ENCODE data around the gene AUNIP. TPM values are rescaled to one million over a fixed set of nuclear protein-coding genes. Genes with fewer than 3 reads are reported as not detected.
A peak's percentile ranks its signal among the peaks of the same experiment; 100 is the strongest.

The AUNIP gene
- polyA plus RNA-seq, 1 of the 3 experiments (the other 2 are of a cell fraction), result 1.9 TPM

DNA sequence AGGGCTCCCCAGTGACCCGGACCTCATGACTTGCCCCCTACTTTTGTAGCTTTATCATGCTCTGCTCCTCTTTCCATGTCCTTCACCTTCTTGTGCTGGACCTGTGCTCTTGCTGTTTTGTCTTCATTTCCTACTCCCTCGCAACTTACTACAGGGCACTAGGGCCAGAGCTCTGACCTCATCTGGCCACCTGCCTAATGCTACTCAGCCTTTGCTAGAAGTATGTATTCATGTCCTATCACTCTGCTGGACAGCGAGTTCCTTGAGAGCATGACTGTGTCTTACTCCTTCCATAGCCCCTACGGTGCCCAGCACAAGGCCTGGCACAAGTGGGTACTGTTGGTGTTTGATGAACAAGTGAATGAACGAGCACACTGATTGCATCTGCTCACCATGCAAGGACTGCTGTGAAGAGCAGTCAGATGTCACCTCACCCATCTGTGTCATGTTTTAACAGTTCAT lies 37.6 kb downstream of the AUNIP start:
- Histone ChIP-seq H3F3A (replicated peaks; ENCODE audit: insufficient read depth) (no peaks in the 10 kb centered on the region), H2AFZ (ENCODE audit: low read depth) (no peak overlapping the region), H3K4me2 (peak overlapping the region; percentile 100), H3K9me2 (no peaks in the 10 kb centered on the region), H3K27ac (ENCODE audit: low read depth in 2 of 2, low read length in 1 of 2) (no peak overlapping the region), H3K4me1 (ENCODE audit: control insufficient read depth in 1 of 2, insufficient read depth in 2 of 2, low read depth in 1 of 2, low read length in 1 of 2) (peaks cover 8 to 29% of the 10 kb centered on the region in 2 experiments; a peak in 1 of 4 replicates), H3K4me3 (ENCODE audit: low read depth in 2 of 2, low read length in 1 of 2) (peak overlapping the region; percentile 95 to 97; a peak in 3 of 4 replicates), H3K36me3 (replicated peaks in 1 of 2; ENCODE audit: control insufficient read depth in 1 of 2, insufficient read depth in 2 of 2, low read length in 1 of 2) (peaks cover 2 to 26% of the 10 kb centered on the region in 2 experiments), H3K9ac (no peak overlapping the region), H3K79me2 (ENCODE audit: insufficient read depth) (peaks cover 42% of the 10 kb centered on the region), H3K9me3 (no peaks in the 10 kb centered on the region), H4K20me1 (ENCODE audit: insufficient read depth) (peaks cover 7% of the 10 kb centered on the region; the same call in 1 of the 2 replicates), H3K27me3 (ENCODE audit: insufficient read depth) (no peaks in the 10 kb centered on the region)
- ChIA-PET CTCF (interaction anchor here (0.6 to 2.7 kb wide), 5 partner anchors 10 to 212 kb away, joined by 3 to 8 read pairs (median 7); no protein-coding TSS in a partner anchor), POLR2A (no interaction called here)
- no peak for TF ChIP-seq RXRA (IDR thresholded peaks at IDR 0.05; ENCODE audit: borderline replicate concordance, low read depth)
- TF ChIP-seq MEF2A (IDR thresholded peaks at IDR 0.05; ENCODE audit: borderline replicate concordance, low read depth), result no peak
- TF ChIP-seq TAF1 (IDR thresholded peaks at IDR 0.05; ENCODE audit: borderline replicate concordance, low read depth, low read length), result no peak
- TF ChIP-seq, protein P1, sequence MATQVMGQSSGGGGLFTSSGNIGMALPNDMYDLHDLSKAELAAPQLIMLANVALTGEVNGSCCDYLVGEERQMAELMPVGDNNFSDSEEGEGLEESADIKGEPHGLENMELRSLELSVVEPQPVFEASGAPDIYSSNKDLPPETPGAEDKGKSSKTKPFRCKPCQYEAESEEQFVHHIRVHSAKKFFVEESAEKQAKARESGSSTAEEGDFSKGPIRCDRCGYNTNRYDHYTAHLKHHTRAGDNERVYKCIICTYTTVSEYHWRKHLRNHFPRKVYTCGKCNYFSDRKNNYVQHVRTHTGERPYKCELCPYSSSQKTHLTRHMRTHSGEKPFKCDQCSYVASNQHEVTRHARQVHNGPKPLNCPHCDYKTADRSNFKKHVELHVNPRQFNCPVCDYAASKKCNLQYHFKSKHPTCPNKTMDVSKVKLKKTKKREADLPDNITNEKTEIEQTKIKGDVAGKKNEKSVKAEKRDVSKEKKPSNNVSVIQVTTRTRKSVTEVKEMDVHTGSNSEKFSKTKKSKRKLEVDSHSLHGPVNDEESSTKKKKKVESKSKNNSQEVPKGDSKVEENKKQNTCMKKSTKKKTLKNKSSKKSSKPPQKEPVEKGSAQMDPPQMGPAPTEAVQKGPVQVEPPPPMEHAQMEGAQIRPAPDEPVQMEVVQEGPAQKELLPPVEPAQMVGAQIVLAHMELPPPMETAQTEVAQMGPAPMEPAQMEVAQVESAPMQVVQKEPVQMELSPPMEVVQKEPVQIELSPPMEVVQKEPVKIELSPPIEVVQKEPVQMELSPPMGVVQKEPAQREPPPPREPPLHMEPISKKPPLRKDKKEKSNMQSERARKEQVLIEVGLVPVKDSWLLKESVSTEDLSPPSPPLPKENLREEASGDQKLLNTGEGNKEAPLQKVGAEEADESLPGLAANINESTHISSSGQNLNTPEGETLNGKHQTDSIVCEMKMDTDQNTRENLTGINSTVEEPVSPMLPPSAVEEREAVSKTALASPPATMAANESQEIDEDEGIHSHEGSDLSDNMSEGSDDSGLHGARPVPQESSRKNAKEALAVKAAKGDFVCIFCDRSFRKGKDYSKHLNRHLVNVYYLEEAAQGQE (IDR thresholded peaks at IDR 0.05; ENCODE audit: low read depth, low read length), result no peak
- no peak for TF ChIP-seq GABPA (IDR thresholded peaks at IDR 0.05; ENCODE audit: low read depth)
- no peak for TF ChIP-seq SMC3 (IDR thresholded peaks at IDR 0.05; ENCODE audit: low read depth, low read length)
- TF ChIP-seq NRF1 (IDR thresholded peaks at IDR 0.05; ENCODE audit: low read depth, low read length), result no peak
- TF ChIP-seq SIN3A (IDR thresholded peaks at IDR 0.05; ENCODE audit: borderline replicate concordance, low read depth, low read length), result no peak
- no peak for TF ChIP-seq RAD21 (IDR thresholded peaks at IDR 0.05; ENCODE audit: low read length)
- no peak for TF ChIP-seq FOSL2 (IDR thresholded peaks at IDR 0.05; ENCODE audit: borderline replicate concordance, low read depth)
- TF ChIP-seq, protein P2, sequence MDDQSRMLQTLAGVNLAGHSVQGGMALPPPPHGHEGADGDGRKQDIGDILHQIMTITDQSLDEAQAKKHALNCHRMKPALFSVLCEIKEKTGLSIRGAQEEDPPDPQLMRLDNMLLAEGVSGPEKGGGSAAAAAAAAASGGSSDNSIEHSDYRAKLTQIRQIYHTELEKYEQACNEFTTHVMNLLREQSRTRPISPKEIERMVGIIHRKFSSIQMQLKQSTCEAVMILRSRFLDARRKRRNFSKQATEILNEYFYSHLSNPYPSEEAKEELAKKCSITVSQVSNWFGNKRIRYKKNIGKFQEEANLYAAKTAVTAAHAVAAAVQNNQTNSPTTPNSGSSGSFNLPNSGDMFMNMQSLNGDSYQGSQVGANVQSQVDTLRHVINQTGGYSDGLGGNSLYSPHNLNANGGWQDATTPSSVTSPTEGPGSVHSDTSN (IDR thresholded peaks at IDR 0.05), result no peak
- no peak for TF ChIP-seq NFIC (IDR thresholded peaks at IDR 0.05; ENCODE audit: borderline replicate concordance)
- TF ChIP-seq FOXJ3 (CRISPR knock-in tag; IDR thresholded peaks at IDR 0.05), result no peak
- no peak for TF ChIP-seq FOXM1 (IDR thresholded peaks at IDR 0.05; ENCODE audit: low read depth)
- TF ChIP-seq EZH2phosphoT487 (IDR thresholded peaks at IDR 0.05; ENCODE audit: borderline replicate concordance, low read depth), result no peak
- TF ChIP-seq YY1 (IDR thresholded peaks at IDR 0.05; ENCODE audit: low read depth), result no peak
- no peak for TF ChIP-seq EP300 (IDR thresholded peaks at IDR 0.05; ENCODE audit: borderline replicate concordance in 1 of 2, low read depth in 1 of 2, low read length in 1 of 2)
- TF ChIP-seq, protein P3, sequence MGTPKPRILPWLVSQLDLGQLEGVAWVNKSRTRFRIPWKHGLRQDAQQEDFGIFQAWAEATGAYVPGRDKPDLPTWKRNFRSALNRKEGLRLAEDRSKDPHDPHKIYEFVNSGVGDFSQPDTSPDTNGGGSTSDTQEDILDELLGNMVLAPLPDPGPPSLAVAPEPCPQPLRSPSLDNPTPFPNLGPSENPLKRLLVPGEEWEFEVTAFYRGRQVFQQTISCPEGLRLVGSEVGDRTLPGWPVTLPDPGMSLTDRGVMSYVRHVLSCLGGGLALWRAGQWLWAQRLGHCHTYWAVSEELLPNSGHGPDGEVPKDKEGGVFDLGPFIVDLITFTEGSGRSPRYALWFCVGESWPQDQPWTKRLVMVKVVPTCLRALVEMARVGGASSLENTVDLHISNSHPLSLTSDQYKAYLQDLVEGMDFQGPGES (IDR thresholded peaks at IDR 0.05; ENCODE audit: low read depth, low read length), result no peak
- no peak for TF ChIP-seq JUND (IDR thresholded peaks at IDR 0.05)
- TF ChIP-seq, protein P4, sequence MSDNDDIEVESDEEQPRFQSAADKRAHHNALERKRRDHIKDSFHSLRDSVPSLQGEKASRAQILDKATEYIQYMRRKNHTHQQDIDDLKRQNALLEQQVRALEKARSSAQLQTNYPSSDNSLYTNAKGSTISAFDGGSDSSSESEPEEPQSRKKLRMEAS (IDR thresholded peaks at IDR 0.05; ENCODE audit: low read depth), result no peak
- no peak for DNase-seq
- WGBS (ENCODE audit: low lambda C conversion rate), result 75% methylated on average over 5 of the region's 5 CpGs
